WTC11 (cell line): Measurements from ENCODE around the gene PCNP.

Source experiments
- ATF2 ChIP-seq: sonication (generic); formaldehyde crosslinking; IDR thresholded peaks from 2 replicates; pipeline ENCODE4 v1.8.1; 2022; ENCODE audit warnings: low read depth, missing genetic modification reagents, borderline replicate concordance
- ESRRA ChIP-seq: sonication (generic); formaldehyde crosslinking; IDR thresholded peaks from 2 replicates; pipeline ENCODE4 v1.8.1; 2022; ENCODE audit warnings: mild to moderate bottlenecking, missing genetic modification reagents, borderline replicate concordance
- FOXJ3 ChIP-seq: sonication (generic); formaldehyde crosslinking; IDR thresholded peaks from 2 replicates; pipeline ENCODE4 v1.9.0; 2021; ENCODE audit warnings: missing genetic modification reagents, mild to moderate bottlenecking, borderline replicate concordance
- NR1H2 ChIP-seq: sonication (generic); formaldehyde crosslinking; IDR thresholded peaks from 2 replicates; pipeline ENCODE4 v1.9.0; 2021; ENCODE audit warnings: mild to moderate bottlenecking, moderate library complexity, missing genetic modification reagents
- SMAD3 ChIP-seq: sonication (generic); formaldehyde crosslinking; IDR thresholded peaks from 2 replicates; pipeline ENCODE4 v1.8.0; 2022; ENCODE audit warnings: missing genetic modification reagents, mild to moderate bottlenecking, borderline replicate concordance
- USF2 ChIP-seq: sonication (generic); formaldehyde crosslinking; IDR thresholded peaks from 2 replicates; pipeline ENCODE4 v1.8.1; 2023; ENCODE audit warnings: mild to moderate bottlenecking, missing genetic modification reagents, moderate library complexity
- ZNF263 ChIP-seq: sonication (generic); formaldehyde crosslinking; IDR thresholded peaks from 2 replicates; pipeline ENCODE4 v1.8.1; 2022; ENCODE audit warnings: low read depth, mild to moderate bottlenecking, moderate library complexity, missing genetic modification reagents
- ZNF281 ChIP-seq: sonication (generic); formaldehyde crosslinking; IDR thresholded peaks from 2 replicates; pipeline ENCODE4 v1.8.0; 2023; ENCODE audit warnings: mild to moderate bottlenecking, missing genetic modification reagents
- TF ChIP-seq, protein P1 (sequence below): sonication (generic); formaldehyde crosslinking; IDR thresholded peaks from 2 replicates; pipeline ENCODE4 v1.8.1; 2023; ENCODE audit warnings: mild to moderate bottlenecking, missing genetic modification reagents, borderline replicate concordance
- TF ChIP-seq, protein P2 (sequence below): fragments of 200-600 bp; IDR thresholded peaks from 2 replicates; pipeline ENCODE4 v1.8.0; 2022; ENCODE audit warnings: antibody characterized with exemption

GRCh38 chr3:101633186-101633585, 59.2 kb downstream of the PCNP start:
- TF ChIP-seq USF2 (CRISPR knock-in tag) (no peak), SMAD3 (no peak), ESRRA (CRISPR knock-in tag) (no peak), NR1H2 (no peak), ATF2 (no peak), ZNF281 (CRISPR knock-in tag) (no peak), ZNF263 (CRISPR knock-in tag) (no peak), FOXJ3 (CRISPR knock-in tag) (no peak)
- TF ChIP-seq, protein P1, sequence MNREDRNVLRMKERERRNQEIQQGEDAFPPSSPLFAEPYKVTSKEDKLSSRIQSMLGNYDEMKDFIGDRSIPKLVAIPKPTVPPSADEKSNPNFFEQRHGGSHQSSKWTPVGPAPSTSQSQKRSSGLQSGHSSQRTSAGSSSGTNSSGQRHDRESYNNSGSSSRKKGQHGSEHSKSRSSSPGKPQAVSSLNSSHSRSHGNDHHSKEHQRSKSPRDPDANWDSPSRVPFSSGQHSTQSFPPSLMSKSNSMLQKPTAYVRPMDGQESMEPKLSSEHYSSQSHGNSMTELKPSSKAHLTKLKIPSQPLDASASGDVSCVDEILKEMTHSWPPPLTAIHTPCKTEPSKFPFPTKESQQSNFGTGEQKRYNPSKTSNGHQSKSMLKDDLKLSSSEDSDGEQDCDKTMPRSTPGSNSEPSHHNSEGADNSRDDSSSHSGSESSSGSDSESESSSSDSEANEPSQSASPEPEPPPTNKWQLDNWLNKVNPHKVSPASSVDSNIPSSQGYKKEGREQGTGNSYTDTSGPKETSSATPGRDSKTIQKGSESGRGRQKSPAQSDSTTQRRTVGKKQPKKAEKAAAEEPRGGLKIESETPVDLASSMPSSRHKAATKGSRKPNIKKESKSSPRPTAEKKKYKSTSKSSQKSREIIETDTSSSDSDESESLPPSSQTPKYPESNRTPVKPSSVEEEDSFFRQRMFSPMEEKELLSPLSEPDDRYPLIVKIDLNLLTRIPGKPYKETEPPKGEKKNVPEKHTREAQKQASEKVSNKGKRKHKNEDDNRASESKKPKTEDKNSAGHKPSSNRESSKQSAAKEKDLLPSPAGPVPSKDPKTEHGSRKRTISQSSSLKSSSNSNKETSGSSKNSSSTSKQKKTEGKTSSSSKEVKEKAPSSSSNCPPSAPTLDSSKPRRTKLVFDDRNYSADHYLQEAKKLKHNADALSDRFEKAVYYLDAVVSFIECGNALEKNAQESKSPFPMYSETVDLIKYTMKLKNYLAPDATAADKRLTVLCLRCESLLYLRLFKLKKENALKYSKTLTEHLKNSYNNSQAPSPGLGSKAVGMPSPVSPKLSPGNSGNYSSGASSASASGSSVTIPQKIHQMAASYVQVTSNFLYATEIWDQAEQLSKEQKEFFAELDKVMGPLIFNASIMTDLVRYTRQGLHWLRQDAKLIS (CRISPR knock-in tag), result no peak
- TF ChIP-seq, protein P2, sequence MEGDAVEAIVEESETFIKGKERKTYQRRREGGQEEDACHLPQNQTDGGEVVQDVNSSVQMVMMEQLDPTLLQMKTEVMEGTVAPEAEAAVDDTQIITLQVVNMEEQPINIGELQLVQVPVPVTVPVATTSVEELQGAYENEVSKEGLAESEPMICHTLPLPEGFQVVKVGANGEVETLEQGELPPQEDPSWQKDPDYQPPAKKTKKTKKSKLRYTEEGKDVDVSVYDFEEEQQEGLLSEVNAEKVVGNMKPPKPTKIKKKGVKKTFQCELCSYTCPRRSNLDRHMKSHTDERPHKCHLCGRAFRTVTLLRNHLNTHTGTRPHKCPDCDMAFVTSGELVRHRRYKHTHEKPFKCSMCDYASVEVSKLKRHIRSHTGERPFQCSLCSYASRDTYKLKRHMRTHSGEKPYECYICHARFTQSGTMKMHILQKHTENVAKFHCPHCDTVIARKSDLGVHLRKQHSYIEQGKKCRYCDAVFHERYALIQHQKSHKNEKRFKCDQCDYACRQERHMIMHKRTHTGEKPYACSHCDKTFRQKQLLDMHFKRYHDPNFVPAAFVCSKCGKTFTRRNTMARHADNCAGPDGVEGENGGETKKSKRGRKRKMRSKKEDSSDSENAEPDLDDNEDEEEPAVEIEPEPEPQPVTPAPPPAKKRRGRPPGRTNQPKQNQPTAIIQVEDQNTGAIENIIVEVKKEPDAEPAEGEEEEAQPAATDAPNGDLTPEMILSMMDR, result no peak
